Mesodermal cell (in vitro differentiated cells): ENCODE data around the gene MYORG.
"Not testable (repeated sequence)": the region's sequence is repeated elsewhere in the genome, so short reads cannot be mapped to it uniquely, and the experiment has no call there.

ENCODE experiments used
- H3K27ac ChIP-seq: 2 replicates; pipeline ENCODE4 v1.7.0; 2013; ENCODE audit warnings: mild to moderate bottlenecking, low read depth, low read length, moderate library complexity; ENCODE audit not compliant: severe bottlenecking
- H3K36me3 ChIP-seq: 2 replicates; pipeline ENCODE4 v1.7.1; 2013; ENCODE audit warnings: mild to moderate bottlenecking, low read length, moderate library complexity; ENCODE audit not compliant: control insufficient read depth, insufficient read depth
- H3K4me1 ChIP-seq: one replicate; pipeline ENCODE4 v1.7.1; 2013; ENCODE audit warnings: mild to moderate bottlenecking, low read length; ENCODE audit not compliant: insufficient read depth, control insufficient read depth, poor library complexity, severe bottlenecking
- H3K4me3 ChIP-seq: 2 replicates; pipeline ENCODE4 v1.7.0; 2013; ENCODE audit warnings: low read length, control low read depth, mild to moderate bottlenecking; ENCODE audit not compliant: insufficient read depth, poor library complexity, severe bottlenecking; ENCODE audit errors: extremely low read depth
- H3K9me3 ChIP-seq: 2 replicates; pipeline ENCODE4 v1.7.1; 2013; ENCODE audit warnings: mild to moderate bottlenecking, low read length, moderate library complexity; ENCODE audit not compliant: control insufficient read depth
- WGBS, 2 experiments: methylation state at CpG; one replicate each; pipeline ENCODE4 v1.1.5; 2013; ENCODE audit warnings: missing lambda C conversion rate in 2 of 2; ENCODE audit not compliant: insufficient coverage in 2 of 2; 5-methylcytosine and 5-hydroxymethylcytosine counted together

MYORG gene

DNA sequence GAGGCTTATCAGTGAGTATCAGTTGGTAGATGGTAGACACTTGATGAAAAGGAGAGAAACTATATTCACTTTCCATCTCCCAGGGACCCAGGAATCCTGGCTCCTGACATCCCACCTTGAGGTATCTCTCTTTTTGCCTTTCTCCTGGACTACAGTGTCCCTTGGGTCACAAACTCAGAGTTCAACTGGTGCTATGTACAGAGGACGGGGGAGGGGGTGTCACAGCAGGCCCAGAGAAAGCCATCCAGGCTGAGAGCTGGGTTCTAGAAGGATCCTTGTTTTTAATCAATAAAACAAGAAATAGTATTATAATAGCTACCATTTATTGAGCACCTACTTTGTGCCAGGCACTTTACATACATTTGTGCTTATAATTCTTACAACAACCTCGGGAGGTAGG is 10.3 kb downstream of the MYORG start:
- Histone ChIP-seq H3K9me3 (no peaks in the 10 kb centered on the region), H3K36me3 (peaks cover 4% of the 10 kb centered on the region), H3K27ac (no peak overlapping the region), H3K4me3 (no peak overlapping the region), H3K4me1 (peaks cover 7% of the 10 kb centered on the region)
- no CpG with 5 or more reads among the region's 2 CpGs for WGBS, 2 experiments

DNA sequence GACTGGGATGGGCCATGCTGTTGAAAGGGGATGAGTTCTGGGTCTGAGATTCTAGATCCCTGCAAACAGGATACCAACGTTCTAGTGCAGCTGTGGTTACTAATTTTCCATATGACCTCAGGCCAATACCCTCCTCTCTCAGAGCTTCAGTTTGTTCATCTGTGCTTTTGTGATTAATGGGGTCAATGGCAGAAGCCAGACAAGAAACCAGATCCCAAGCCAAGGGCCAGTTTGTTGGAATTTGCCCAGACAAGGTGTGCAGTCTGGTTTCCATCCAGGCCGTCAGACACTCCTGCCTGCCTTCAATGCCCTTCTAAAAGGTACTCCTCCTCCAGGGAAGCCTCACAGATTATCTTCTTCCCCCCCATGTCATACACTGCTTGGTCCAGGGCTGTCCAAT is 11.4 kb downstream of the MYORG start:
- Histone ChIP-seq H3K4me3 (no peak overlapping the region), H3K4me1 (peaks cover 7% of the 10 kb centered on the region), H3K9me3 (no peaks in the 10 kb centered on the region), H3K27ac (no peak overlapping the region), H3K36me3 (no peaks in the 10 kb centered on the region)
- 86 to 100% methylated on average over 1 of the region's 2 CpGs for WGBS, 2 experiments

GRCh38 chr9:34363619-34364351 is 12.9 kb downstream of the MYORG start:
- 7 to 26% methylated on average over 3 to 4 of the region's 13 CpGs for WGBS, 2 experiments
- peaks cover 7% of the 10 kb centered on the region for H3K4me1 ChIP-seq
- no peaks in the 10 kb centered on the region for H3K9me3 ChIP-seq
- peak overlapping the region; percentile 74 for H3K27ac ChIP-seq
- no peaks in the 10 kb centered on the region for H3K36me3 ChIP-seq
- H3K4me3 ChIP-seq, result no peak overlapping the region

DNA sequence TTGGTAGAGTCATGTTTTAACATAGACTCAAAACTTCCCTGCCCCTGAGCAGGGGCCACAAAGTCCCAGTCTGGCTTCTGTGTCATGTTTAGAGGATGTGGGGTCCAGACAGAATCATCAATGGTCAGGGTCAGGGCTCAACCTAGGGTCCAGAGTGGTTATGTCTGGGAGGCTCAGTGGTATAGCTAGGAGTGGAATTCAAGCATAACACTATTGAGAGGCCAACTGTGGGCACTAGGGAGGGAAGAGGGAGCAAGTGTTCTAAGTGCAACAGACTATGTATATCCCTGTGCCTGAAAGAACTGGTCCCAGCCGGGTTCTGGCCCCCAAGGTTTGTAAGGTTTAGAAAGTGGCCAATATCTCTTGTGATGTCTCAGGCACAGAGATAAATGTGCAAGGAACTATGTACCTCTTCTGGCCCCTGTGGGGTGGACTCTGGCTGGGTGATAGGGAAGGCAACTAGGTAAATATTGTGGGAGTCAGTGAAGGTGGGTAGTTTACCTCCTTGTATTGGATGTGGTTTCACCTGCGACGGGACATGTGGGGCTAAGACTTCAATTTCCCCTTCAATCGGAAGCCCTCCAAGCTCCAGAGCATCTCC is 14.0 kb downstream of the MYORG start:
- no peaks in the 10 kb centered on the region for H3K9me3 ChIP-seq
- no peak overlapping the region for H3K4me3 ChIP-seq
- 85 to 92% methylated on average over 2 of the region's 4 CpGs for WGBS, 2 experiments
- H3K27ac ChIP-seq, result no peak overlapping the region
- peaks cover 7% of the 10 kb centered on the region for H3K4me1 ChIP-seq
- H3K36me3 ChIP-seq, result no peaks in the 10 kb centered on the region

DNA sequence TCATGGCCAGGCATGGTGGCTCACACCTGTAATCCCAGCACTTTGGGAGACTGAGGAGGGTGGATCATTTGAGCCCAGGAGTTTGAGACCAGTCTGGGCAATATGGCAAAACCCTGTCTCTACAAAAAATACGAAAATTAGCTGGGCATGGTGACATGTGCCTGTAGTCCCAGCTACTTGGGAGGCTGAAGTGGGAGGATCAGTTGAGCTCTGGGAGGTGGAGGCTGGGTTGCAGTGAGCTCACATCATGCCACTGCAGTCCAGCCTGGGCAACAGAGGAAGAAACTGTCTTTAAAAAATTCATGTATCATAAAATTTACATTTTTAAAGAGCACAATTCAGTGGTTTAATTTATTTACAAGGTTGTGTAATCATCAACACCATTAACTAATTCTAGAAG is 23.7 kb downstream of the MYORG start:
- H3K9me3 ChIP-seq, H3K4me1 ChIP-seq, H3K36me3 ChIP-seq, H3K4me3 ChIP-seq, H3K27ac ChIP-seq: not testable (repeated sequence)
- WGBS, 2 experiments, result 83% methylated on average over 1 of the region's 1 CpG; no CpG with 5 or more reads in 1 of the 2 experiments

GRCh38 chr9:34352122-34352652 is 24.5 kb downstream of the MYORG start:
- H3K4me1 ChIP-seq, H3K36me3 ChIP-seq, H3K4me3 ChIP-seq, H3K9me3 ChIP-seq, H3K27ac ChIP-seq: not testable (repeated sequence)
- WGBS, 2 experiments, result 85 to 87% methylated on average over 4 to 7 of the region's 7 CpGs

DNA sequence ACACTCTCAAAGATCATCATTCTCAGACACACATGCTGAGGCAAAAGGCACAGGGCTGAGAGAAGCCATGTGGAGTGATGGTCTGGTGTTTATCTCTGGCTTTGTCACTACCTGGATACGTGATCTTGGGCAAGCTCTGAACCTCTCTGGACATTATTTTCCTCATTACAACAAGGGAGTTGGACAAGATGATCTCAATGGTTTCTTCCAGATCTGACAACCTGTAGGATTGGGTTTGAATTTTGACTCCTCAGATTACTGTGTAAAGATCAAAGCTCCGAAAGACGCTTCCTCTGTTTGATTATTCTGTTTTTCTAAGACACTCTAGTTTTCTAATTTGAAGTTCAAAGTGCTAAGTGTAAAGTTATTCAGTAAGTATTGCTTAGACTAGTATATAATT is 27.4 kb downstream of the MYORG start:
- Histone ChIP-seq H3K27ac (no peak overlapping the region), H3K4me3 (no peak overlapping the region), H3K4me1 (no peaks in the 10 kb centered on the region), H3K9me3 (no peaks in the 10 kb centered on the region), H3K36me3 (peaks cover 3% of the 10 kb centered on the region)
- WGBS, 2 experiments, result 80 to 100% methylated on average over 2 to 3 of the region's 3 CpGs

DNA sequence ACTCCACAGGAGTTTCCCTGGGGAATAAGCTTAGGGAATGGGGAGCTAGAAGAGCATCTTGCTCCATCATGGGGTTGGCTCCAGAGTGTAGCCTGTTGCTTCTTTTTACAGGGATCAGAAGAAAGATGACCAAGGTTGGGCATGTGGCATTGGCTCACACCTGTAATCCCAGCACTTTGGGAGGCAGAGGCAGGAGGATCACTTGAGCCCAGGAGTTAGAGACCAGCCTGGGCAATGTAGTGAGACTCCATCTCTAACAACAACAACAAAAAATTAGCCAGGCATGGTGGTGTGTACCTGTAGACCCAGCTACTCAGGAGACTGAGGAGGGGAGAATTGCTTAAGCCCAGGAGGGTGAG is 28.9 kb downstream of the MYORG start:
- H3K27ac ChIP-seq, result no peak overlapping the region
- no peaks in the 10 kb centered on the region for H3K4me1 ChIP-seq
- H3K9me3 ChIP-seq, result no peaks in the 10 kb centered on the region
- no peak overlapping the region for H3K4me3 ChIP-seq
- H3K36me3 ChIP-seq, result peaks cover 13% of the 10 kb centered on the region

DNA sequence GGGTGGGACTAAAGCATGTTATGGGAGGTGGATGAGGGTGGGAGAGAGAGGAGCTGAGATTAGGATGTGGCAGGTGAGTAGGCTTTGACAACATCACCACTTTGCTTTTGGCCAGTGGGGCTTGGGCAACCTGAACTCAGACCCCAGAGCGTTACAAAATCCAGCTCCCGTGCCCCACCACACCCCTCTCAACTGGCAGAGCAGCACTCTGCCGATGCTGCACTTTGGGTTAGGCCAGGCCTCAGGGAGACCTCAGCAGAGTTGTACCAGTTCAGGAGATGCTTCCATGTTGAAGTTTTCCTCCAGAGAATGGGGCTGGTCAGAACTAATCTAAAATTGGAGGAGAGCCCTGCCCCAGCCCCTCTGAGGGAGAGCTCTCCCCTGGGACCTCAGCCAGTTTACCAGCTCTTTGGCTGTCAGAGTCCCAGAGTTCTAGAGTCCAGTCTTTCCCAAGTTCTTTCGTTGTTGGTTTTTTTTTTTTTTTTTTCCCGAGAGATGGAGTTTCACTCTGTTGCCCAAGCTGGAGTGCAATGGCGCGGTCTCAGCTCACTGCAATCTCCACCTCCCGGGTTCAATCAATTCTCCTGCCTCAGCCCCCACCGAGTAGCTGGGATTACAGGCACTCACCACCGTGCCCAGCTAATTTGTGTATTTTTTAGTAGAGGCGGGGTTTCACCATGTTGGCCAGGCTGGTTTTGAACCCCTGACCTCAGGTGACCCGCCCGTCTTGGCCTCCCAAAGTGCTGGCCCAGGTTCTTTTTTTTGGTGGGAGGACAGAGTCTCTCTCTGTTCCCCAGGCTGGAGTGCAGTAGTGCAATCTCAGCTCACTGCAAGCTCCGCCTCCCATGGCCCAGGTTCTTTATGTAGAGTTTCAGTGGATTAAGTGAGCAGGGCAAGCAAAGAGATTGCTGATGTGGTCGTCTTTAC is 29.6 kb downstream of the MYORG start:
- Histone ChIP-seq H3K9me3 (no peaks in the 10 kb centered on the region), H3K27ac (no peak overlapping the region), H3K4me3 (no peak overlapping the region), H3K4me1 (no peaks in the 10 kb centered on the region), H3K36me3 (peaks cover 19% of the 10 kb centered on the region)
- WGBS, 2 experiments, result 92 to 93% methylated on average over 9 to 14 of the region's 15 CpGs

DNA sequence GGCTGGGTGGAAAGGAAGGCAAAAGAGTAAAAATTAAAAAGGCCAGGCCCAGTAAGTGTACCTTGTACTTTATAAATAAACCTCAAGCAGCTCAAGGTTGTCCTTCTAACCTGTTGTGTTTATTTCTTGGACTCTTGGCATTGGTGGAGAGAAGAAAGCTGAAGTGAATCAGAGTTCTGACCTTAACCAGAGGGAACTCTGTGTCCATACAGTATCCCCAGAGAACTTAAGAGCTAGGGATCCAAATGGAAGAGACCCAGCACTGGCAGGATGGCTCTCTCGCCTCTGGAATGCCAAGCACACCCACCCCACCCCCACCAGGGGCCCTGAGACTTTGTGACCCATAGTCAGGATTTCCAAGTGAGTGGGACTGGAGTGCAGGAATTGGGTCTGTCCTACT is 33.1 kb downstream of the MYORG start:
- peaks cover 52% of the 10 kb centered on the region for H3K36me3 ChIP-seq
- H3K4me1 ChIP-seq, result no peaks in the 10 kb centered on the region
- no peaks in the 10 kb centered on the region for H3K9me3 ChIP-seq
- H3K4me3 ChIP-seq, result no peak overlapping the region
- no peak overlapping the region for H3K27ac ChIP-seq
- WGBS, 2 experiments, result no CpG with 5 or more reads among the region's 1 CpG
